ENCODE measurements around the gene GPLD1.
"Not testable (repeated sequence)": the region's sequence is repeated elsewhere in the genome, so short reads cannot be mapped to it uniquely, and the experiment has no call there.

- TF ChIP-seq CTCF (conservative IDR thresholded peaks at IDR 0.05 in 1 of 2, IDR thresholded peaks at IDR 0.05 in 1 of 2; ENCODE audit: low read depth in 1 of 2, low read length in 2 of 2); EZH2 (IDR thresholded peaks at IDR 0.05; ENCODE audit: low read length, missing control alignments): not testable (repeated sequence)
Measured at GRCh38 chr6:24400045-24401039, 89.0 kb downstream of the GPLD1 start.
